H1 (cell line): ENCODE results near the gene CACFD1. TPM values are rescaled to one million over a fixed set of nuclear protein-coding genes. Genes with fewer than 3 reads are reported as not detected.

ENCODE experiments used
- CTCF ChIA-PET: fragments of 300-600 bp; sonication (Branson Sonifier 250); formaldehyde crosslinking; loops from one replicate; lab custom pipeline; 2021; ENCODE audit not compliant: partially characterized antibody; lab: Charles Lee
- POLR2A ChIA-PET: fragments of 300-600 bp; sonication (Branson Sonifier 250); formaldehyde crosslinking; loops from one replicate; lab custom pipeline; 2021; ENCODE audit warnings: inconsistent platforms; ENCODE audit not compliant: partially characterized antibody; lab: Charles Lee
- DNase-seq, 2 experiments: peaks; one replicate each; pipeline versions ENCODE4 v3.0.0 to v3.0.0-alpha.2; 2010 to 2022; ENCODE audit warnings: low spot score in 2 of 2, low read depth in 1 of 2, mixed read lengths in 1 of 2
- FAIRE-seq: peaks from 2 replicates; lab custom pipeline; 2011; peaks lifted over from hg19 to GRCh38; lab: Jason Lieb, UNC
- H2AFZ ChIP-seq: 2 replicates; pipeline ENCODE4 v1.8.1; 2012; ENCODE audit warnings: low read length, inconsistent platforms
- H2AK5ac ChIP-seq: 2 replicates; pipeline ENCODE4 v1.6.1; 2013; ENCODE audit warnings: low read depth, low read length
- H2BK120ac ChIP-seq: replicated peaks from 2 replicates; pipeline ENCODE3; 2013; ENCODE audit warnings: low read depth, low read length, inconsistent platforms
- H2BK12ac ChIP-seq: 2 replicates; pipeline ENCODE4 v1.6.1; 2013; ENCODE audit warnings: low read depth, low read length
- H2BK15ac ChIP-seq: 2 replicates; pipeline ENCODE4 v1.6.1; 2013; ENCODE audit warnings: low read length
- H2BK20ac ChIP-seq: 2 replicates; pipeline ENCODE4 v1.6.1; 2013; ENCODE audit warnings: low read length
- H2BK5ac ChIP-seq: 2 replicates; pipeline ENCODE4 v1.6.1; 2013; ENCODE audit warnings: low read depth, low read length
- H3K14ac ChIP-seq: 2 replicates; pipeline ENCODE4 v1.6.1; 2013; ENCODE audit warnings: inconsistent platforms; ENCODE audit not compliant: insufficient read length
- H3K18ac ChIP-seq: 2 replicates; pipeline ENCODE4 v1.6.1; 2013; ENCODE audit warnings: low read length; ENCODE audit errors: extremely low read depth
- H3K23ac ChIP-seq: 2 replicates; pipeline ENCODE4 v1.6.1; 2013; ENCODE audit warnings: inconsistent platforms; ENCODE audit not compliant: insufficient read length
- H3K23me2 ChIP-seq: 2 replicates; pipeline ENCODE4 v1.6.1; 2013; ENCODE audit warnings: low read depth, low read length
- H3K27ac ChIP-seq: 2 replicates; pipeline ENCODE4 v1.6.1; 2011; ENCODE audit warnings: low read depth, low read length, inconsistent platforms
- H3K27me3 ChIP-seq, 4 experiments: replicated peaks in 1 of 4; 1 replicate in 1 of 4; 2 replicates in 3 of 4; pipeline versions ENCODE4 v1.6.1 to v1.8.1; 2011 to 2013; ENCODE audit warnings: low read length in 3 of 4, mild to moderate bottlenecking in 3 of 4, inconsistent platforms in 2 of 4, mixed read lengths in 2 of 4, moderate library complexity in 1 of 4; ENCODE audit not compliant: control insufficient read depth in 3 of 4, insufficient read depth in 3 of 4; ENCODE audit errors: extremely low read depth in 1 of 4
- H3K36me3 ChIP-seq, 4 experiments: 2 replicates each; pipeline versions ENCODE4 v1.6.1 to v1.8.1; 2011 to 2013; ENCODE audit warnings: mild to moderate bottlenecking in 4 of 4, low read length in 3 of 4, moderate library complexity in 2 of 4, control low read depth in 1 of 4, inconsistent platforms in 1 of 4; ENCODE audit not compliant: insufficient read depth in 4 of 4, control insufficient read depth in 2 of 4
- H3K4ac ChIP-seq: replicated peaks from 2 replicates; pipeline ENCODE3; 2013; ENCODE audit warnings: low read length, low read depth, mixed read lengths, inconsistent platforms; ENCODE audit not compliant: insufficient read length
- H3K4me1 ChIP-seq, 4 experiments: replicated peaks in 1 of 4; 1 replicate in 1 of 4; 2 replicates in 3 of 4; pipeline versions ENCODE4 v1.6.1 to v1.8.1; 2011 to 2013; ENCODE audit warnings: low read length in 3 of 4, inconsistent platforms in 2 of 4, mixed read lengths in 1 of 4; ENCODE audit not compliant: insufficient read depth in 4 of 4, control insufficient read depth in 3 of 4
- H3K4me2 ChIP-seq, 2 experiments: 2 replicates each; pipeline versions ENCODE4 v1.6.1 to v1.8.1; 2011 to 2013; ENCODE audit warnings: low read depth in 2 of 2, low read length in 2 of 2, control low read depth in 1 of 2, inconsistent platforms in 1 of 2, mild to moderate bottlenecking in 1 of 2; ENCODE audit not compliant: insufficient read depth in 1 of 2
- H3K4me3 ChIP-seq, 4 experiments: fragments of 200-600, 300-600 bp in 1 of 4; sonication (generic), shearing (Covaris generic), sonication (Bioruptor Twin) in 1 of 4; 2 replicates each; pipeline versions ENCODE4 v1.5.1 to v1.8.1; 2011 to 2016; ENCODE audit warnings: low read length in 4 of 4, low read depth in 3 of 4, control low read depth in 2 of 4, inconsistent platforms in 2 of 4, mild to moderate bottlenecking in 2 of 4, mixed read lengths in 1 of 4, moderate library complexity in 1 of 4; ENCODE audit not compliant: insufficient read depth in 2 of 4; ENCODE audit errors: extremely low read depth in 1 of 4
- H3K56ac ChIP-seq: replicated peaks from 2 replicates; pipeline ENCODE3; 2013; ENCODE audit warnings: low read depth, mild to moderate bottlenecking, mixed read lengths, low read length, inconsistent platforms; ENCODE audit not compliant: insufficient read length
- H3K79me1 ChIP-seq: 2 replicates; pipeline ENCODE4 v1.6.1; 2013; ENCODE audit warnings: low read depth, low read length, control low read depth
- H3K79me2 ChIP-seq, 2 experiments: 2 replicates each; pipeline versions ENCODE4 v1.6.1 to v1.8.1; 2012 to 2013; ENCODE audit warnings: low read length in 2 of 2, mild to moderate bottlenecking in 2 of 2, inconsistent platforms in 1 of 2; ENCODE audit not compliant: insufficient read depth in 2 of 2, control insufficient read depth in 1 of 2
- H3K9ac ChIP-seq, 4 experiments: replicated peaks in 1 of 4; 1 replicate in 1 of 4; 2 replicates in 3 of 4; pipeline versions ENCODE4 v1.6.1 to v1.8.1; 2011 to 2013; ENCODE audit warnings: low read depth in 3 of 4, low read length in 3 of 4, control low read depth in 2 of 4, mild to moderate bottlenecking in 2 of 4, moderate library complexity in 2 of 4, inconsistent platforms in 1 of 4; ENCODE audit errors: extremely low read depth in 1 of 4
- H3K9me3 ChIP-seq, 2 experiments: 2 replicates each; pipeline versions ENCODE4 v1.6.1 to v1.8.1; 2012 to 2013; ENCODE audit warnings: mild to moderate bottlenecking in 2 of 2, moderate library complexity in 2 of 2, control low read depth in 1 of 2, inconsistent platforms in 1 of 2, low read depth in 1 of 2, low read length in 1 of 2, mixed read lengths in 1 of 2; ENCODE audit not compliant: insufficient read depth in 2 of 2
- H4K20me1 ChIP-seq, 2 experiments: replicated peaks in 1 of 2; 2 replicates each; pipeline versions ENCODE3 to v1.8.1; 2011 to 2013; ENCODE audit warnings: inconsistent platforms in 2 of 2, low read length in 2 of 2, mild to moderate bottlenecking in 1 of 2; ENCODE audit not compliant: insufficient read depth in 2 of 2, control insufficient read depth in 1 of 2
- H4K5ac ChIP-seq: 2 replicates; pipeline ENCODE4 v1.6.1; 2013; ENCODE audit warnings: low read length, low read depth, mixed read lengths, inconsistent platforms; ENCODE audit not compliant: insufficient read length
- H4K8ac ChIP-seq: 2 replicates; pipeline ENCODE4 v1.8.0; 2013; ENCODE audit warnings: mild to moderate bottlenecking, moderate library complexity, low read length, inconsistent platforms; ENCODE audit not compliant: insufficient read depth; ENCODE audit errors: extremely low read depth
- H4K91ac ChIP-seq: replicated peaks from 2 replicates; pipeline ENCODE3; 2013; ENCODE audit warnings: low read length, mixed read lengths, inconsistent platforms; ENCODE audit not compliant: insufficient read length
- ATF2 ChIP-seq: IDR thresholded peaks from 2 replicates; pipeline ENCODE4 v1.6.1; 2012; ENCODE audit warnings: low read length, inconsistent platforms
- ATF3 ChIP-seq: IDR thresholded peaks from 2 replicates; pipeline ENCODE4 v1.6.1; 2011; ENCODE audit warnings: low read depth, mild to moderate bottlenecking, low read length; ENCODE audit not compliant: insufficient read depth
- CBX8 ChIP-seq: fragments of 300-800, 300-1000 bp; sonication (generic); IDR thresholded peaks from 2 replicates; pipeline ENCODE4 v1.7.1; 2016; ENCODE audit warnings: low read depth, low read length, borderline replicate concordance
- CHD1 ChIP-seq: IDR thresholded peaks from 2 replicates; pipeline ENCODE4 v1.6.1; 2012; ENCODE audit warnings: low read depth, low read length, improper control_type of control experiment
- EGR1 ChIP-seq: IDR thresholded peaks from 2 replicates; pipeline ENCODE4 v1.6.1; 2011; ENCODE audit warnings: low read depth, low read length, borderline replicate concordance
- MAFK ChIP-seq: IDR thresholded peaks from 2 replicates; pipeline ENCODE4 v1.6.1; 2012; ENCODE audit warnings: low read depth, mild to moderate bottlenecking, improper control_type of control experiment, low read length
- RAD21 ChIP-seq, 2 experiments: IDR thresholded peaks in 1 of 2; conservative IDR thresholded peaks in 1 of 2; 2 replicates each; pipeline ENCODE4 v1.6.1; 2011; ENCODE audit warnings: low read depth in 2 of 2, low read length in 2 of 2, improper control_type of control experiment in 1 of 2, inconsistent platforms in 1 of 2, mild to moderate bottlenecking in 1 of 2, moderate library complexity in 1 of 2
- RFX5 ChIP-seq: IDR thresholded peaks from 2 replicates; pipeline ENCODE4 v1.6.1; 2011; ENCODE audit warnings: low read depth, low read length, improper control_type of control experiment, borderline replicate concordance
- TAF1 ChIP-seq: IDR thresholded peaks from 2 replicates; pipeline ENCODE4 v1.6.1; 2011; ENCODE audit warnings: mild to moderate bottlenecking, low read depth, low read length
- TBP ChIP-seq: IDR thresholded peaks from 2 replicates; pipeline ENCODE4 v1.6.1; 2011; ENCODE audit warnings: low read depth, low read length, improper control_type of control experiment
- TEAD4 ChIP-seq: IDR thresholded peaks from 2 replicates; pipeline ENCODE4 v1.6.1; 2012; ENCODE audit warnings: low read depth, low read length, inconsistent platforms, mixed read lengths
- WGBS, 2 experiments: shearing (Covaris generic) in 1 of 2; methylation state at CpG; one replicate each; pipeline versions ENCODE4 v1.1.6 to v1.1.7; 2013 to 2015; ENCODE audit warnings: low lambda C conversion rate in 2 of 2, mixed read lengths in 2 of 2, inconsistent platforms in 1 of 2, low coverage in 1 of 2, missing lambda C conversion rate in 1 of 2; ENCODE audit not compliant: insufficient replicate concordance in 2 of 2, insufficient coverage in 1 of 2, insufficient read length in 1 of 2; ENCODE audit errors: extremely low coverage in 1 of 2, missing lambda C conversion rate in 1 of 2; 5-methylcytosine and 5-hydroxymethylcytosine counted together
- polyA plus RNA-seq, 7 experiments: library from polyadenylated mRNA; depleted of rRNA in 3 of 7; stranded (reverse) in 5 of 7; unstranded in 2 of 7; fragments of >200 nt in 5 of 7; fragments of 200-250 nt in 2 of 7; gene quantifications; 1 replicate in 5 of 7; 2 replicates in 1 of 7; 4 replicates in 1 of 7; pipeline versions ENCODE4 v1.2.1 to v1.2.3, GENCODE V29; 2011 to 2013; ENCODE audit warnings: missing spikeins in 2 of 7, mixed read lengths in 2 of 7
- total RNA-seq: library from RNA; stranded (reverse); fragmentation: NEBNext Ultra II Directional; extraction: Animal tissue kit (Norgen Biotek cat#: 25700); gene quantifications from 2 replicates; pipeline ENCODE4 v1.2.1, GENCODE V29; 2021

CACFD1 gene
- total and polyA plus RNA-seq, 2 of the 8 experiments (the other 6 are each of a cell fraction or from before 2014, with no cell fraction given): 13.4 to 15.5 TPM

GRCh38 chr9:133476941-133477340 lies 17.2 kb downstream of the CACFD1 start:
- peaks cover 0 to 7% (median 4%) of the 10 kb centered on the region in 4 experiments; a peak in 6 of 7 replicates for H3K4me1 ChIP-seq
- no peak overlapping the region for H4K5ac ChIP-seq
- no peak overlapping the region for H3K4me3 ChIP-seq
- no peaks in the 10 kb centered on the region for H3K9me3 ChIP-seq
- DNase-seq (no peak), FAIRE-seq (no peak)
- peaks cover 0 to 6% of the 10 kb centered on the region in 2 experiments; a peak in 1 of 4 replicates for H3K79me2 ChIP-seq
- no peak overlapping the region for H4K91ac ChIP-seq
- peak overlapping the region; percentile 35; the same call in 1 of the 2 replicates for H4K8ac ChIP-seq
- H3K56ac ChIP-seq: no peak overlapping the region
- peaks cover 0 to 4% (median 0%) of the 10 kb centered on the region in 4 experiments; a peak in 1 of 7 replicates for H3K27me3 ChIP-seq
- H2BK20ac ChIP-seq: no peak overlapping the region
- no peak overlapping the region for H2BK12ac ChIP-seq
- H3K79me1 ChIP-seq: peaks cover 2% of the 10 kb centered on the region; the same call in 1 of the 2 replicates
- H2AFZ ChIP-seq: no peak overlapping the region
- H2BK15ac ChIP-seq: no peak overlapping the region
- no peak overlapping the region for H3K9ac ChIP-seq
- peaks cover 3 to 21% of the 10 kb centered on the region in 2 experiments for H4K20me1 ChIP-seq
- no peak overlapping the region; a peak in 1 of 4 replicates for H3K4me2 ChIP-seq
- no peak overlapping the region for H2BK5ac ChIP-seq
- H3K4ac ChIP-seq: no peak overlapping the region
- H3K23ac ChIP-seq: no peak overlapping the region
- CTCF ChIA-PET: interaction anchor here (0.5 to 3.4 kb wide), 6 partner anchors 8 to 1861 kb away, joined by 3 to 13 read pairs (median 3); no protein-coding TSS in a partner anchor
- no peak overlapping the region for H2BK120ac ChIP-seq
- peaks cover 0 to 26% (median 6%) of the 10 kb centered on the region in 4 experiments; a peak in 5 of 8 replicates for H3K36me3 ChIP-seq
- H2AK5ac ChIP-seq: no peak overlapping the region
- POLR2A ChIA-PET: interaction anchor here (1.8 kb wide), 1 partner anchor 9 kb away, joined by 6 read pairs; no protein-coding TSS in a partner anchor
- no peak overlapping the region for H3K27ac ChIP-seq
- H3K18ac ChIP-seq: no peak overlapping the region
- WGBS, 2 experiments: 95% methylated on average over 21 of the region's 21 CpGs; no CpG with 5 or more reads in 1 of the 2 experiments
- peaks cover 6% of the 10 kb centered on the region; the same call in 1 of the 2 replicates for H3K23me2 ChIP-seq
- H3K14ac ChIP-seq: no peak overlapping the region
- no peak for TF ChIP-seq RAD21 (IDR thresholded peaks at IDR 0.05 in 1 of 2, conservative IDR thresholded peaks at IDR 0.05 in 1 of 2; ENCODE audit: low read depth in 2 of 2, low read length in 2 of 2)
- TF ChIP-seq TAF1: no peak
- TF ChIP-seq ATF3: no peak
- TF ChIP-seq MAFK: no peak
- TF ChIP-seq TBP: no peak
- TF ChIP-seq EGR1: no peak
- TF ChIP-seq CBX8: no peak
- no peak for TF ChIP-seq RFX5
- no peak for TF ChIP-seq TEAD4
- TF ChIP-seq CHD1: no peak
- no peak for TF ChIP-seq ATF2
